Mesenchymal stem cell (in vitro differentiated cells and primary cell): ENCODE results near the gene MAZ.

Experiments
- DNase-seq: peaks from one replicate; pipeline ENCODE4 v3.0.0-alpha.2; 2013
- H2AFZ ChIP-seq: one replicate; pipeline ENCODE4 v1.6.1; 2013; ENCODE audit warnings: low read depth, mild to moderate bottlenecking, control low read depth, inconsistent platforms, low read length, moderate library complexity
- H2AK5ac ChIP-seq: 2 replicates; pipeline ENCODE4 v1.6.1; 2013; ENCODE audit warnings: low read length, moderate library complexity, mild to moderate bottlenecking, inconsistent platforms; ENCODE audit not compliant: severe bottlenecking
- H2BK120ac ChIP-seq: one replicate; pipeline ENCODE4 v1.6.1; 2013; ENCODE audit warnings: low read depth, mild to moderate bottlenecking, inconsistent platforms, low read length, moderate library complexity
- H2BK12ac ChIP-seq, 2 experiments: one replicate each; pipeline ENCODE4 v1.6.1; 2013; ENCODE audit warnings: inconsistent platforms in 2 of 2, low read length in 2 of 2, mild to moderate bottlenecking in 2 of 2, moderate library complexity in 2 of 2, control low read depth in 1 of 2
- H2BK15ac ChIP-seq: one replicate; pipeline ENCODE4 v1.6.1; 2013; ENCODE audit warnings: mild to moderate bottlenecking, low read depth, inconsistent platforms; ENCODE audit not compliant: poor library complexity, severe bottlenecking
- H2BK5ac ChIP-seq: 2 replicates; pipeline ENCODE4 v1.6.1; 2013; ENCODE audit warnings: low read depth, mild to moderate bottlenecking, low read length, control low read depth, inconsistent platforms; ENCODE audit not compliant: poor library complexity, severe bottlenecking
- H3K14ac ChIP-seq, 2 experiments: one replicate each; pipeline ENCODE4 v1.6.1; 2013; ENCODE audit warnings: inconsistent platforms in 2 of 2, low read length in 2 of 2, control low read depth in 1 of 2, mild to moderate bottlenecking in 1 of 2, moderate library complexity in 1 of 2
- H3K18ac ChIP-seq, 2 experiments: one replicate each; pipeline ENCODE4 v1.6.1; 2013; ENCODE audit warnings: inconsistent platforms in 2 of 2, low read length in 2 of 2, control low read depth in 1 of 2, low read depth in 1 of 2, mild to moderate bottlenecking in 1 of 2
- H3K23ac ChIP-seq, 2 experiments: one replicate each; pipeline ENCODE4 v1.6.1; 2013; ENCODE audit warnings: inconsistent platforms in 2 of 2, low read length in 2 of 2, mild to moderate bottlenecking in 2 of 2, moderate library complexity in 2 of 2, control low read depth in 1 of 2
- H3K27ac ChIP-seq: 2 replicates; pipeline ENCODE4 v1.5.1; 2013; ENCODE audit warnings: mild to moderate bottlenecking, moderate library complexity, low read length, control low read depth, inconsistent platforms; ENCODE audit not compliant: poor library complexity, severe bottlenecking
- H3K27me3 ChIP-seq, 2 experiments: 2 replicates each; pipeline versions ENCODE4 v1.6.1 to v1.7.0; 2013; ENCODE audit warnings: low read length in 2 of 2, mild to moderate bottlenecking in 2 of 2, moderate library complexity in 2 of 2, control low read depth in 1 of 2, inconsistent platforms in 1 of 2; ENCODE audit not compliant: control insufficient read depth in 1 of 2, insufficient read depth in 1 of 2
- H3K36me3 ChIP-seq, 2 experiments: 2 replicates each; pipeline versions ENCODE4 v1.6.1 to v1.7.0; 2013; ENCODE audit warnings: low read length in 2 of 2, control low read depth in 1 of 2, inconsistent platforms in 1 of 2, low read depth in 1 of 2, mild to moderate bottlenecking in 1 of 2; ENCODE audit not compliant: insufficient read depth in 2 of 2, control insufficient read depth in 1 of 2
- H3K4ac ChIP-seq, 2 experiments: one replicate each; pipeline ENCODE4 v1.6.1; 2013; ENCODE audit warnings: inconsistent platforms in 2 of 2, low read length in 2 of 2, mild to moderate bottlenecking in 2 of 2, moderate library complexity in 2 of 2, control low read depth in 1 of 2, low read depth in 1 of 2
- H3K4me1 ChIP-seq: 2 replicates; pipeline ENCODE4 v1.6.1; 2013; ENCODE audit warnings: low read depth, low read length, control low read depth; ENCODE audit not compliant: control insufficient read depth, insufficient read depth
- H3K4me2 ChIP-seq: 2 replicates; pipeline ENCODE4 v1.6.1; 2013; ENCODE audit warnings: low read length, mild to moderate bottlenecking, inconsistent platforms; ENCODE audit not compliant: poor library complexity, severe bottlenecking
- H3K4me3 ChIP-seq, 2 experiments: 2 replicates each; pipeline versions ENCODE4 v1.5.1 to v1.7.0; 2013; ENCODE audit warnings: low read length in 2 of 2, mild to moderate bottlenecking in 2 of 2, control low read depth in 1 of 2, low read depth in 1 of 2; ENCODE audit not compliant: insufficient read depth in 1 of 2
- H3K79me1 ChIP-seq: replicated peaks from 2 replicates; pipeline ENCODE4 v1.6.1; 2013; ENCODE audit warnings: mild to moderate bottlenecking, control low read depth, low read length, inconsistent platforms; ENCODE audit not compliant: poor library complexity, severe bottlenecking
- H3K9ac ChIP-seq: 2 replicates; pipeline ENCODE4 v1.7.0; 2013; ENCODE audit warnings: mild to moderate bottlenecking, low read length, moderate library complexity
- H3K9me3 ChIP-seq: 2 replicates; pipeline ENCODE4 v1.7.0; 2013; ENCODE audit warnings: mild to moderate bottlenecking, low read length; ENCODE audit not compliant: control insufficient read depth
- H4K8ac ChIP-seq: one replicate; pipeline ENCODE4 v1.6.1; 2013; ENCODE audit warnings: inconsistent platforms, mild to moderate bottlenecking, low read length, moderate library complexity
- H4K91ac ChIP-seq: one replicate; pipeline ENCODE4 v1.6.1; 2013; ENCODE audit warnings: mild to moderate bottlenecking, low read length, inconsistent platforms
- WGBS: methylation state at CpG from one replicate; pipeline ENCODE4 v1.1.7; 2013; ENCODE audit warnings: mixed read lengths; 5-methylcytosine and 5-hydroxymethylcytosine counted together

MAZ gene

GRCh38 chr16:29818082-29818481 is 11.8 kb downstream of the MAZ start:
- no peak overlapping the region for H2BK5ac ChIP-seq
- no peak overlapping the region for H2BK15ac ChIP-seq
- H3K9me3 ChIP-seq: no peaks in the 10 kb centered on the region
- H3K36me3 ChIP-seq: peaks cover 11 to 28% of the 10 kb centered on the region in 2 experiments
- peaks cover 34% of the 10 kb centered on the region for H3K4me1 ChIP-seq
- peaks cover 7% of the 10 kb centered on the region for H3K79me1 ChIP-seq
- WGBS: 80% methylated on average over 4 of the region's 4 CpGs
- DNase-seq: peak; percentile 12
- H2AFZ ChIP-seq: no peak overlapping the region
- H3K9ac ChIP-seq: peak overlapping the region; percentile 22
- H3K27ac ChIP-seq: no peak overlapping the region
- H2BK12ac ChIP-seq: no peak overlapping the region
- H2BK120ac ChIP-seq: no peak overlapping the region
- no peak overlapping the region for H3K4ac ChIP-seq
- no peak overlapping the region for H2AK5ac ChIP-seq
- H3K14ac ChIP-seq: no peak overlapping the region
- H4K8ac ChIP-seq: no peak overlapping the region
- peak overlapping the region; percentile 27 for H3K4me2 ChIP-seq
- H4K91ac ChIP-seq: no peak overlapping the region
- H3K18ac ChIP-seq: no peak overlapping the region
- peak overlapping the region in 1 of 2 experiments; percentile 15 for H3K4me3 ChIP-seq
- no peaks in the 10 kb centered on the region for H3K27me3 ChIP-seq
- H3K23ac ChIP-seq: no peak overlapping the region

- no peak overlapping the region for H3K18ac ChIP-seq
- H3K4ac ChIP-seq: peak overlapping the region in 1 of 2 experiments; percentile 69
- H2AK5ac ChIP-seq: peak overlapping the region; percentile 21
- peaks cover 3% of the 10 kb centered on the region for H3K79me1 ChIP-seq
- H2AFZ ChIP-seq: no peak overlapping the region
- no peak overlapping the region for H2BK12ac ChIP-seq
- peaks cover 11 to 31% of the 10 kb centered on the region in 2 experiments for H3K36me3 ChIP-seq
- no peak overlapping the region for H2BK15ac ChIP-seq
- H3K9me3 ChIP-seq: no peaks in the 10 kb centered on the region
- H3K4me1 ChIP-seq: peaks cover 43% of the 10 kb centered on the region
- H2BK120ac ChIP-seq: no peak overlapping the region
- WGBS: 89% methylated on average over 15 of the region's 15 CpGs
- H3K14ac ChIP-seq: no peak overlapping the region
- H4K8ac ChIP-seq: peak overlapping the region; percentile 33
- no peak overlapping the region for H4K91ac ChIP-seq
- H2BK5ac ChIP-seq: no peak overlapping the region
- H3K4me2 ChIP-seq: peak overlapping the region; percentile 72
- peak overlapping the region; percentile 99 for H3K27ac ChIP-seq
- H3K9ac ChIP-seq: peak overlapping the region; percentile 97
- H3K23ac ChIP-seq: no peak overlapping the region
- H3K4me3 ChIP-seq: peak overlapping the region; percentile 39 to 97
- DNase-seq: peak; percentile 12
- H3K27me3 ChIP-seq: no peaks in the 10 kb centered on the region
Measured at GRCh38 chr16:29819506-29819905, 13.2 kb downstream of the MAZ start.

- Histone ChIP-seq H3K9ac (peak within 1 kb of the TSS; percentile 97), H3K18ac (peak within 1 kb of the TSS; percentile 68), H2BK120ac (no peak within 1 kb of the TSS), H3K4ac (peak within 1 kb of the TSS; percentile 69 to 84), H2AFZ (no peak within 1 kb of the TSS), H3K4me2 (peak within 1 kb of the TSS; percentile 72), H4K91ac (peak within 1 kb of the TSS; percentile 94), H3K4me1 (peaks cover 41% of the 10 kb centered on the region), H4K8ac (peak within 1 kb of the TSS; percentile 36), H3K4me3 (peak within 1 kb of the TSS; percentile 48 to 97), H2BK12ac (peak within 1 kb of the TSS; percentile 49 to 75), H3K23ac (no peak within 1 kb of the TSS), H3K9me3 (no peaks in the 10 kb centered on the region), H3K79me1 (peaks cover under 1% of the 10 kb centered on the region), H3K27ac (peak within 1 kb of the TSS; percentile 99), H3K14ac (peak within 1 kb of the TSS in 1 of 2 experiments; percentile 78), H2AK5ac (peak within 1 kb of the TSS; percentile 99), H3K36me3 (peaks cover 11 to 31% of the 10 kb centered on the region in 2 experiments), H3K27me3 (no peaks in the 10 kb centered on the region), H2BK5ac (peak within 1 kb of the TSS; percentile 94), H2BK15ac (peak within 1 kb of the TSS; percentile 28)
- WGBS: under 1% methylated on average over 4 of the region's 4 CpGs
- DNase-seq: peak; percentile 72
Measured at GRCh38 chr16:29820271-29820701, 14.0 kb downstream of the MAZ start, which contains the start of gene MVP. MVP (plus strand) TSS chr16:29820462; CDS start chr16:29830550, 10,088 bp downstream.

GRCh38 chr16:29820730-29821642 is 14.7 kb downstream of the MAZ start:
- Histone ChIP-seq H3K27ac (peak overlapping the region; percentile 99), H3K14ac (peak overlapping the region in 1 of 2 experiments; percentile 78), H2BK120ac (no peak overlapping the region), H3K79me1 (no peaks in the 10 kb centered on the region), H3K4ac (peak overlapping the region; percentile 69 to 84), H3K4me1 (peaks cover 47% of the 10 kb centered on the region), H4K91ac (peak overlapping the region; percentile 94), H2BK5ac (peak overlapping the region; percentile 94), H3K9ac (peak overlapping the region; percentile 97), H2AFZ (no peak overlapping the region), H3K18ac (peak overlapping the region; percentile 68), H2BK12ac (peak overlapping the region; percentile 49 to 75), H3K27me3 (no peaks in the 10 kb centered on the region), H2BK15ac (peak overlapping the region; percentile 28), H2AK5ac (peak overlapping the region; percentile 99), H3K9me3 (no peaks in the 10 kb centered on the region), H3K23ac (no peak overlapping the region), H3K4me2 (peak overlapping the region; percentile 65), H3K36me3 (peaks cover 11 to 31% of the 10 kb centered on the region in 2 experiments), H4K8ac (peak overlapping the region; percentile 36), H3K4me3 (peak overlapping the region; percentile 48 to 97)
- 54% methylated on average over 11 of the region's 11 CpGs for WGBS
- DNase-seq: peak; percentile 23
